ENCODE data around the gene ATP5MG.

DNA sequence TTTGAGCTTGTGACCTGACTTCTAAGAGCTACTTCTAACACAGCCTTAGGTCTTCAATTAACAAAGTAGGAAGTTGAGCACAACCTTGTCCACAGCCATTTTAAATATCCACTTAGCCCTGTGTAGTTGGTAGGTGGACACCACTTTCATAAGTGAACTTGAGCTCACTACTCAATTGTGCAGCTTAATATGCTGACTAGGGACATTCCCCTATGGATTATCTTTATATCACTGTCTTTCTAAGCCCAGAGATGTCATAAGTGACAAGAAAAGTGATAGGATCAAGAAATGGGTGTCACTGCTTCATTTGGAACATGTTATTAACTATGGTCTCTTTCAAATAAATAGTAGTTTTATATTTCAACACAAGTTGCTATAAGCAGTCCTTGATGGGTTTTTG lies 4.0 kb upstream of the ATP5MG start:
- TF ChIP-seq, protein P1, sequence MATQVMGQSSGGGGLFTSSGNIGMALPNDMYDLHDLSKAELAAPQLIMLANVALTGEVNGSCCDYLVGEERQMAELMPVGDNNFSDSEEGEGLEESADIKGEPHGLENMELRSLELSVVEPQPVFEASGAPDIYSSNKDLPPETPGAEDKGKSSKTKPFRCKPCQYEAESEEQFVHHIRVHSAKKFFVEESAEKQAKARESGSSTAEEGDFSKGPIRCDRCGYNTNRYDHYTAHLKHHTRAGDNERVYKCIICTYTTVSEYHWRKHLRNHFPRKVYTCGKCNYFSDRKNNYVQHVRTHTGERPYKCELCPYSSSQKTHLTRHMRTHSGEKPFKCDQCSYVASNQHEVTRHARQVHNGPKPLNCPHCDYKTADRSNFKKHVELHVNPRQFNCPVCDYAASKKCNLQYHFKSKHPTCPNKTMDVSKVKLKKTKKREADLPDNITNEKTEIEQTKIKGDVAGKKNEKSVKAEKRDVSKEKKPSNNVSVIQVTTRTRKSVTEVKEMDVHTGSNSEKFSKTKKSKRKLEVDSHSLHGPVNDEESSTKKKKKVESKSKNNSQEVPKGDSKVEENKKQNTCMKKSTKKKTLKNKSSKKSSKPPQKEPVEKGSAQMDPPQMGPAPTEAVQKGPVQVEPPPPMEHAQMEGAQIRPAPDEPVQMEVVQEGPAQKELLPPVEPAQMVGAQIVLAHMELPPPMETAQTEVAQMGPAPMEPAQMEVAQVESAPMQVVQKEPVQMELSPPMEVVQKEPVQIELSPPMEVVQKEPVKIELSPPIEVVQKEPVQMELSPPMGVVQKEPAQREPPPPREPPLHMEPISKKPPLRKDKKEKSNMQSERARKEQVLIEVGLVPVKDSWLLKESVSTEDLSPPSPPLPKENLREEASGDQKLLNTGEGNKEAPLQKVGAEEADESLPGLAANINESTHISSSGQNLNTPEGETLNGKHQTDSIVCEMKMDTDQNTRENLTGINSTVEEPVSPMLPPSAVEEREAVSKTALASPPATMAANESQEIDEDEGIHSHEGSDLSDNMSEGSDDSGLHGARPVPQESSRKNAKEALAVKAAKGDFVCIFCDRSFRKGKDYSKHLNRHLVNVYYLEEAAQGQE (IDR thresholded peaks at IDR 0.05; ENCODE audit: low read depth) = no peak
- no peak for TF ChIP-seq EZH2 (IDR thresholded peaks at IDR 0.05)
